HG02973 (cell line): Measurements from ENCODE around the gene DOK5.

Experiments used
- ATAC-seq: cut with Tn5 transposase; IDR thresholded peaks from one replicate; pipeline ENCODE4 v1.9.1; 2021; ENCODE audit warnings: moderate library complexity; ENCODE audit not compliant: unreplicated experiment

Gene DOK5

GRCh38 chr20:54680872-54681619, 205.7 kb downstream of the DOK5 start:
- no peak for ATAC-seq

GRCh38 chr20:54681869-54682268, 206.5 kb downstream of the DOK5 start:
- ATAC-seq, result no peak

- ATAC-seq, result no peak
These were observed 213.1 kb downstream of the DOK5 start for GRCh38 chr20:54688476-54688875.

- ATAC-seq, result no peak
These were observed 214.9 kb downstream of the DOK5 start for GRCh38 chr20:54690323-54690722.

- ATAC-seq, result no peak
These were observed 215.9 kb downstream of the DOK5 start for GRCh38 chr20:54691327-54691726.

GRCh38 chr20:54692168-54692887, 216.9 kb downstream of the DOK5 start:
- ATAC-seq, result no peak

GRCh38 chr20:54694516-54694915, 219.1 kb downstream of the DOK5 start:
- ATAC-seq, result no peak

GRCh38 chr20:54698373-54698772, 223.0 kb downstream of the DOK5 start:
- no peak for ATAC-seq
